H1 (cell line): ENCODE data around the gene MYL9. TPM values are rescaled to one million over a fixed set of nuclear protein-coding genes. Genes with fewer than 3 reads are reported as not detected.

Experiments used
- CTCF ChIA-PET: fragments of 300-600 bp; sonication (Branson Sonifier 250); formaldehyde crosslinking; loops from one replicate; lab custom pipeline; 2021; ENCODE audit not compliant: partially characterized antibody; lab: Charles Lee
- POLR2A ChIA-PET: fragments of 300-600 bp; sonication (Branson Sonifier 250); formaldehyde crosslinking; loops from one replicate; lab custom pipeline; 2021; ENCODE audit warnings: inconsistent platforms; ENCODE audit not compliant: partially characterized antibody; lab: Charles Lee
- DNase-seq, 2 experiments: peaks; one replicate each; pipeline versions ENCODE4 v3.0.0 to v3.0.0-alpha.2; 2010 to 2022; ENCODE audit warnings: low spot score in 2 of 2, low read depth in 1 of 2, mixed read lengths in 1 of 2
- FAIRE-seq: peaks from 2 replicates; lab custom pipeline; 2011; peaks lifted over from hg19 to GRCh38; lab: Jason Lieb, UNC
- H2AFZ ChIP-seq: 2 replicates; pipeline ENCODE4 v1.8.1; 2012; ENCODE audit warnings: low read length, inconsistent platforms
- H2AK5ac ChIP-seq: 2 replicates; pipeline ENCODE4 v1.6.1; 2013; ENCODE audit warnings: low read depth, low read length
- H2BK120ac ChIP-seq: replicated peaks from 2 replicates; pipeline ENCODE3; 2013; ENCODE audit warnings: low read depth, low read length, inconsistent platforms
- H2BK12ac ChIP-seq: 2 replicates; pipeline ENCODE4 v1.6.1; 2013; ENCODE audit warnings: low read depth, low read length
- H2BK15ac ChIP-seq: 2 replicates; pipeline ENCODE4 v1.6.1; 2013; ENCODE audit warnings: low read length
- H2BK20ac ChIP-seq: 2 replicates; pipeline ENCODE4 v1.6.1; 2013; ENCODE audit warnings: low read length
- H2BK5ac ChIP-seq: 2 replicates; pipeline ENCODE4 v1.6.1; 2013; ENCODE audit warnings: low read depth, low read length
- H3K14ac ChIP-seq: 2 replicates; pipeline ENCODE4 v1.6.1; 2013; ENCODE audit warnings: inconsistent platforms; ENCODE audit not compliant: insufficient read length
- H3K18ac ChIP-seq: 2 replicates; pipeline ENCODE4 v1.6.1; 2013; ENCODE audit warnings: low read length; ENCODE audit errors: extremely low read depth
- H3K23ac ChIP-seq: 2 replicates; pipeline ENCODE4 v1.6.1; 2013; ENCODE audit warnings: inconsistent platforms; ENCODE audit not compliant: insufficient read length
- H3K23me2 ChIP-seq: 2 replicates; pipeline ENCODE4 v1.6.1; 2013; ENCODE audit warnings: low read depth, low read length
- H3K27ac ChIP-seq: 2 replicates; pipeline ENCODE4 v1.6.1; 2011; ENCODE audit warnings: low read depth, low read length, inconsistent platforms
- H3K27me3 ChIP-seq, 4 experiments: replicated peaks in 1 of 4; 1 replicate in 1 of 4; 2 replicates in 3 of 4; pipeline versions ENCODE4 v1.6.1 to v1.8.1; 2011 to 2013; ENCODE audit warnings: low read length in 3 of 4, mild to moderate bottlenecking in 3 of 4, inconsistent platforms in 2 of 4, mixed read lengths in 2 of 4, moderate library complexity in 1 of 4; ENCODE audit not compliant: control insufficient read depth in 3 of 4, insufficient read depth in 3 of 4; ENCODE audit errors: extremely low read depth in 1 of 4
- H3K36me3 ChIP-seq, 4 experiments: 2 replicates each; pipeline versions ENCODE4 v1.6.1 to v1.8.1; 2011 to 2013; ENCODE audit warnings: mild to moderate bottlenecking in 4 of 4, low read length in 3 of 4, moderate library complexity in 2 of 4, control low read depth in 1 of 4, inconsistent platforms in 1 of 4; ENCODE audit not compliant: insufficient read depth in 4 of 4, control insufficient read depth in 2 of 4
- H3K4ac ChIP-seq: replicated peaks from 2 replicates; pipeline ENCODE3; 2013; ENCODE audit warnings: low read length, low read depth, mixed read lengths, inconsistent platforms; ENCODE audit not compliant: insufficient read length
- H3K4me1 ChIP-seq, 4 experiments: replicated peaks in 1 of 4; 1 replicate in 1 of 4; 2 replicates in 3 of 4; pipeline versions ENCODE4 v1.6.1 to v1.8.1; 2011 to 2013; ENCODE audit warnings: low read length in 3 of 4, inconsistent platforms in 2 of 4, mixed read lengths in 1 of 4; ENCODE audit not compliant: insufficient read depth in 4 of 4, control insufficient read depth in 3 of 4
- H3K4me2 ChIP-seq, 2 experiments: 2 replicates each; pipeline versions ENCODE4 v1.6.1 to v1.8.1; 2011 to 2013; ENCODE audit warnings: low read depth in 2 of 2, low read length in 2 of 2, control low read depth in 1 of 2, inconsistent platforms in 1 of 2, mild to moderate bottlenecking in 1 of 2; ENCODE audit not compliant: insufficient read depth in 1 of 2
- H3K4me3 ChIP-seq, 4 experiments: fragments of 200-600, 300-600 bp in 1 of 4; sonication (generic), shearing (Covaris generic), sonication (Bioruptor Twin) in 1 of 4; 2 replicates each; pipeline versions ENCODE4 v1.5.1 to v1.8.1; 2011 to 2016; ENCODE audit warnings: low read length in 4 of 4, low read depth in 3 of 4, control low read depth in 2 of 4, inconsistent platforms in 2 of 4, mild to moderate bottlenecking in 2 of 4, mixed read lengths in 1 of 4, moderate library complexity in 1 of 4; ENCODE audit not compliant: insufficient read depth in 2 of 4; ENCODE audit errors: extremely low read depth in 1 of 4
- H3K56ac ChIP-seq: replicated peaks from 2 replicates; pipeline ENCODE3; 2013; ENCODE audit warnings: low read depth, mild to moderate bottlenecking, mixed read lengths, low read length, inconsistent platforms; ENCODE audit not compliant: insufficient read length
- H3K79me1 ChIP-seq: 2 replicates; pipeline ENCODE4 v1.6.1; 2013; ENCODE audit warnings: low read depth, low read length, control low read depth
- H3K79me2 ChIP-seq, 2 experiments: 2 replicates each; pipeline versions ENCODE4 v1.6.1 to v1.8.1; 2012 to 2013; ENCODE audit warnings: low read length in 2 of 2, mild to moderate bottlenecking in 2 of 2, inconsistent platforms in 1 of 2; ENCODE audit not compliant: insufficient read depth in 2 of 2, control insufficient read depth in 1 of 2
- H3K9ac ChIP-seq, 4 experiments: replicated peaks in 1 of 4; 1 replicate in 1 of 4; 2 replicates in 3 of 4; pipeline versions ENCODE4 v1.6.1 to v1.8.1; 2011 to 2013; ENCODE audit warnings: low read depth in 3 of 4, low read length in 3 of 4, control low read depth in 2 of 4, mild to moderate bottlenecking in 2 of 4, moderate library complexity in 2 of 4, inconsistent platforms in 1 of 4; ENCODE audit errors: extremely low read depth in 1 of 4
- H3K9me3 ChIP-seq, 2 experiments: 2 replicates each; pipeline versions ENCODE4 v1.6.1 to v1.8.1; 2012 to 2013; ENCODE audit warnings: mild to moderate bottlenecking in 2 of 2, moderate library complexity in 2 of 2, control low read depth in 1 of 2, inconsistent platforms in 1 of 2, low read depth in 1 of 2, low read length in 1 of 2, mixed read lengths in 1 of 2; ENCODE audit not compliant: insufficient read depth in 2 of 2
- H4K20me1 ChIP-seq, 2 experiments: replicated peaks in 1 of 2; 2 replicates each; pipeline versions ENCODE3 to v1.8.1; 2011 to 2013; ENCODE audit warnings: inconsistent platforms in 2 of 2, low read length in 2 of 2, mild to moderate bottlenecking in 1 of 2; ENCODE audit not compliant: insufficient read depth in 2 of 2, control insufficient read depth in 1 of 2
- H4K5ac ChIP-seq: 2 replicates; pipeline ENCODE4 v1.6.1; 2013; ENCODE audit warnings: low read length, low read depth, mixed read lengths, inconsistent platforms; ENCODE audit not compliant: insufficient read length
- H4K8ac ChIP-seq: 2 replicates; pipeline ENCODE4 v1.8.0; 2013; ENCODE audit warnings: mild to moderate bottlenecking, moderate library complexity, low read length, inconsistent platforms; ENCODE audit not compliant: insufficient read depth; ENCODE audit errors: extremely low read depth
- H4K91ac ChIP-seq: replicated peaks from 2 replicates; pipeline ENCODE3; 2013; ENCODE audit warnings: low read length, mixed read lengths, inconsistent platforms; ENCODE audit not compliant: insufficient read length
- WGBS, 2 experiments: shearing (Covaris generic) in 1 of 2; methylation state at CpG; one replicate each; pipeline versions ENCODE4 v1.1.6 to v1.1.7; 2013 to 2015; ENCODE audit warnings: low lambda C conversion rate in 2 of 2, mixed read lengths in 2 of 2, inconsistent platforms in 1 of 2, low coverage in 1 of 2, missing lambda C conversion rate in 1 of 2; ENCODE audit not compliant: insufficient replicate concordance in 2 of 2, insufficient coverage in 1 of 2, insufficient read length in 1 of 2; ENCODE audit errors: extremely low coverage in 1 of 2, missing lambda C conversion rate in 1 of 2; 5-methylcytosine and 5-hydroxymethylcytosine counted together
- polyA plus RNA-seq, 7 experiments: library from polyadenylated mRNA; depleted of rRNA in 3 of 7; stranded (reverse) in 5 of 7; unstranded in 2 of 7; fragments of >200 nt in 5 of 7; fragments of 200-250 nt in 2 of 7; gene quantifications; 1 replicate in 5 of 7; 2 replicates in 1 of 7; 4 replicates in 1 of 7; pipeline versions ENCODE4 v1.2.1 to v1.2.3, GENCODE V29; 2011 to 2013; ENCODE audit warnings: missing spikeins in 2 of 7, mixed read lengths in 2 of 7
- total RNA-seq: library from RNA; stranded (reverse); fragmentation: NEBNext Ultra II Directional; extraction: Animal tissue kit (Norgen Biotek cat#: 25700); gene quantifications from 2 replicates; pipeline ENCODE4 v1.2.1, GENCODE V29; 2021

Gene MYL9
- total and polyA plus RNA-seq, 2 of the 8 experiments (the other 6 are each of a cell fraction or from before 2014, with no cell fraction given): 26.8 to 193 TPM

- DNase-seq (no peak), FAIRE-seq (no peak)
- H3K9ac ChIP-seq: no peak overlapping the region
- H3K27ac ChIP-seq: no peak overlapping the region
- POLR2A ChIA-PET: interaction anchor here (1.0 to 26.6 kb wide), 3 partner anchors 6 to 20 kb away, joined by 4 to 388 read pairs (median 71); partner anchors contain the start of gene TGIF2
- H3K4me1 ChIP-seq: peaks cover 0 to 12% (median 4%) of the 10 kb centered on the region in 4 experiments; a peak in 6 of 7 replicates
- H3K4me3 ChIP-seq: no peak overlapping the region
- no peak overlapping the region for H3K4ac ChIP-seq
- no peak overlapping the region for H3K18ac ChIP-seq
- no peak overlapping the region for H3K14ac ChIP-seq
- CTCF ChIA-PET: interaction anchor here (1.3 to 14.2 kb wide), 7 partner anchors 9 to 136 kb away, joined by 4 to 202 read pairs (median 13); partner anchors contain the start of genes RAB5IF and TGIF2
- no peak overlapping the region for H4K5ac ChIP-seq
- no peaks in the 10 kb centered on the region for H3K9me3 ChIP-seq
- H2BK20ac ChIP-seq: no peak overlapping the region
- H4K8ac ChIP-seq: no peak overlapping the region
- no peaks in the 10 kb centered on the region for H3K27me3 ChIP-seq
- H2BK5ac ChIP-seq: no peak overlapping the region
- peaks cover 9 to 27% (median 19%) of the 10 kb centered on the region in 4 experiments; a peak in 5 of 8 replicates for H3K36me3 ChIP-seq
- peaks cover 0 to 2% of the 10 kb centered on the region in 2 experiments for H4K20me1 ChIP-seq
- 96% methylated on average over 5 of the region's 5 CpGs; no CpG with 5 or more reads in 1 of the 2 experiments for WGBS, 2 experiments
- H3K23ac ChIP-seq: no peak overlapping the region
- H3K79me1 ChIP-seq: peaks cover 3% of the 10 kb centered on the region
- no peak overlapping the region for H3K56ac ChIP-seq
- no peak overlapping the region for H3K4me2 ChIP-seq
- H3K79me2 ChIP-seq: no peaks in the 10 kb centered on the region; a peak in 1 of 4 replicates
- no peak overlapping the region for H2BK120ac ChIP-seq
- 0 out of 2 replicates have a peak, but pooled peaks cover 1% of the 10 kb centered on the region for H3K23me2 ChIP-seq
- no peak overlapping the region for H2BK12ac ChIP-seq
- no peak overlapping the region for H2AFZ ChIP-seq
- no peak overlapping the region for H2AK5ac ChIP-seq
- no peak overlapping the region for H2BK15ac ChIP-seq
- no peak overlapping the region for H4K91ac ChIP-seq
These were observed 52.1 kb downstream of the MYL9 start for GRCh38 chr20:36593347-36593929.
